ENCODE results near the gene PALLD. TPM values are rescaled to one million over a fixed set of nuclear protein-coding genes. Genes with fewer than 3 reads are reported as not detected.

PALLD gene
- polyA plus RNA-seq, 4 donors: 179 to 246 (median 227) TPM

GRCh38 chr4:168522829-168523489 lies 26.1 kb downstream of the PALLD start:
- DNase-seq (ENCODE audit: low read depth in 4 of 4, low spot score in 3 of 4): no peak

GRCh38 chr4:168524006-168524405 lies 27.2 kb downstream of the PALLD start:
- DNase-seq (ENCODE audit: low read depth in 4 of 4, low spot score in 3 of 4): no peak

GRCh38 chr4:168524897-168525296 lies 28.0 kb downstream of the PALLD start:
- DNase-seq (ENCODE audit: low read depth in 4 of 4, low spot score in 3 of 4): no peak

- no peak for DNase-seq (ENCODE audit: low read depth in 4 of 4, low spot score in 3 of 4)
These were observed 30.7 kb downstream of the PALLD start for GRCh38 chr4:168527560-168527959.

GRCh38 chr4:168528131-168528949 lies 31.5 kb downstream of the PALLD start:
- no peak for DNase-seq (ENCODE audit: low read depth in 4 of 4, low spot score in 3 of 4)

GRCh38 chr4:168529257-168529656 lies 32.4 kb downstream of the PALLD start:
- no peak for DNase-seq (ENCODE audit: low read depth in 4 of 4, low spot score in 3 of 4)

- DNase-seq (ENCODE audit: low read depth in 4 of 4, low spot score in 3 of 4): no peak
These were observed 34.5 kb downstream of the PALLD start for GRCh38 chr4:168531305-168531704.

- no peak for DNase-seq (ENCODE audit: low read depth in 4 of 4, low spot score in 3 of 4)
These were observed 37.7 kb downstream of the PALLD start for GRCh38 chr4:168534535-168534934.

GRCh38 chr4:168535689-168536088 lies 38.8 kb downstream of the PALLD start:
- no peak for DNase-seq (ENCODE audit: low read depth in 4 of 4, low spot score in 3 of 4)

- DNase-seq (ENCODE audit: low read depth in 4 of 4, low spot score in 3 of 4): no peak
These were observed 39.6 kb downstream of the PALLD start for GRCh38 chr4:168536448-168536847.

- DNase-seq (ENCODE audit: low read depth in 4 of 4, low spot score in 3 of 4): no peak
These were observed 40.2 kb downstream of the PALLD start for GRCh38 chr4:168537086-168537485.

- no peak for DNase-seq (ENCODE audit: low read depth in 4 of 4, low spot score in 3 of 4)
These were observed 40.7 kb downstream of the PALLD start for GRCh38 chr4:168537571-168537970.

GRCh38 chr4:168538632-168539031 lies 41.8 kb downstream of the PALLD start:
- DNase-seq (ENCODE audit: low read depth in 4 of 4, low spot score in 3 of 4): no peak

GRCh38 chr4:168540086-168540485 lies 43.2 kb downstream of the PALLD start:
- DNase-seq (ENCODE audit: low read depth in 4 of 4, low spot score in 3 of 4): no peak

- no peak for DNase-seq (ENCODE audit: low read depth in 4 of 4, low spot score in 3 of 4)
These were observed 43.8 kb downstream of the PALLD start for GRCh38 chr4:168540503-168541265.

- DNase-seq (ENCODE audit: low read depth in 4 of 4, low spot score in 3 of 4): no peak
These were observed 44.6 kb downstream of the PALLD start for GRCh38 chr4:168541266-168541953.

- no peak for DNase-seq (ENCODE audit: low read depth in 4 of 4, low spot score in 3 of 4)
These were observed 52.3 kb downstream of the PALLD start for GRCh38 chr4:168549143-168549542.

GRCh38 chr4:168550064-168550766 lies 53.4 kb downstream of the PALLD start:
- no peak for DNase-seq (ENCODE audit: low read depth in 4 of 4, low spot score in 3 of 4)

- no peak for DNase-seq (ENCODE audit: low read depth in 4 of 4, low spot score in 3 of 4)
These were observed 54.4 kb downstream of the PALLD start for GRCh38 chr4:168551211-168551610.
